ENCODE measurements around the gene BRMS1. TPM values are rescaled to one million over a fixed set of nuclear protein-coding genes. Genes with fewer than 3 reads are reported as not detected.
A peak's percentile ranks its signal among the peaks of the same experiment; 100 is the strongest.
"Not testable (repeated sequence)": the region's sequence is repeated elsewhere in the genome, so short reads cannot be mapped to it uniquely, and the experiment has no call there.

The BRMS1 gene
- total RNA-seq, 1 donor from 2014 or later, result 56.9 TPM

- Mint-ChIP-seq H3K27me3 (no peaks in the 10 kb centered on the region), H3K9me3 (no peaks in the 10 kb centered on the region), H3K27ac (peak overlapping the region; percentile 97), H3K36me3 (ENCODE audit: low read depth) (peaks cover 2% of the 10 kb centered on the region), H3K4me1 (peaks cover 45% of the 10 kb centered on the region), H3K4me3 (peak overlapping the region; percentile 93)
- CTCF ChIA-PET, result interaction anchor here (0.6 to 5.1 kb wide), 8 partner anchors 18 to 485 kb away, joined by 3 to 67 read pairs (median 15); partner anchors contain the start of genes BRMS1, MRPL11 and YIF1A
- POLR2A ChIA-PET, result interaction anchor here (0.5 to 3.3 kb wide), 24 partner anchors 11 to 1727 kb away, joined by 3 to 26 read pairs (median 6); partner anchors contain the start of genes BRMS1, CCDC85B, DPP3 and MRPL11
- ATAC-seq (ENCODE audit: low read depth), result no peak
- intact Hi-C loops (cut with micrococcal nuclease), result loop anchor here (2.0 kb wide), 1 partner anchor 363 kb away; the partner anchor contains the start of gene RBM4B
- TF ChIP-seq, protein P1, sequence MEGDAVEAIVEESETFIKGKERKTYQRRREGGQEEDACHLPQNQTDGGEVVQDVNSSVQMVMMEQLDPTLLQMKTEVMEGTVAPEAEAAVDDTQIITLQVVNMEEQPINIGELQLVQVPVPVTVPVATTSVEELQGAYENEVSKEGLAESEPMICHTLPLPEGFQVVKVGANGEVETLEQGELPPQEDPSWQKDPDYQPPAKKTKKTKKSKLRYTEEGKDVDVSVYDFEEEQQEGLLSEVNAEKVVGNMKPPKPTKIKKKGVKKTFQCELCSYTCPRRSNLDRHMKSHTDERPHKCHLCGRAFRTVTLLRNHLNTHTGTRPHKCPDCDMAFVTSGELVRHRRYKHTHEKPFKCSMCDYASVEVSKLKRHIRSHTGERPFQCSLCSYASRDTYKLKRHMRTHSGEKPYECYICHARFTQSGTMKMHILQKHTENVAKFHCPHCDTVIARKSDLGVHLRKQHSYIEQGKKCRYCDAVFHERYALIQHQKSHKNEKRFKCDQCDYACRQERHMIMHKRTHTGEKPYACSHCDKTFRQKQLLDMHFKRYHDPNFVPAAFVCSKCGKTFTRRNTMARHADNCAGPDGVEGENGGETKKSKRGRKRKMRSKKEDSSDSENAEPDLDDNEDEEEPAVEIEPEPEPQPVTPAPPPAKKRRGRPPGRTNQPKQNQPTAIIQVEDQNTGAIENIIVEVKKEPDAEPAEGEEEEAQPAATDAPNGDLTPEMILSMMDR (IDR thresholded peaks at IDR 0.05), result no peak
- DNase-seq, result no peak
Observed at GRCh38 chr11:66313321-66314185, 31.4 kb downstream of the BRMS1 start.

GRCh38 chr11:66312549-66313320 is 32.2 kb downstream of the BRMS1 start:
- peaks cover 2% of the 10 kb centered on the region for H3K36me3 Mint-ChIP-seq (ENCODE audit: low read depth)
- ChIA-PET POLR2A (interaction anchor here (0.5 to 3.3 kb wide), 34 partner anchors 12 to 1728 kb away, joined by 3 to 26 read pairs (median 4); partner anchors contain the start of genes BRMS1, CCDC85B, DPP3 and MRPL11), CTCF (interaction anchor here (0.6 to 5.1 kb wide), 14 partner anchors 10 to 365 kb away, joined by 3 to 67 read pairs (median 10); partner anchors contain the start of genes BRMS1, DPP3, MRPL11 and RBM4B)
- H3K4me3 Mint-ChIP-seq, result peak overlapping the region; percentile 93
- peaks cover 37% of the 10 kb centered on the region for H3K4me1 Mint-ChIP-seq
- TF ChIP-seq, protein P1 (IDR thresholded peaks at IDR 0.05), result no peak
- no peaks in the 10 kb centered on the region for H3K27me3 Mint-ChIP-seq
- H3K9me3 Mint-ChIP-seq, result no peaks in the 10 kb centered on the region
- peak overlapping the region; percentile 97 for H3K27ac Mint-ChIP-seq
- peak; percentile 96 for DNase-seq
- intact Hi-C loops (cut with micrococcal nuclease), result loop anchor here (1.0 to 2.0 kb wide), 12 partner anchors 16 to 531 kb away; partner anchors contain the start of genes BRMS1, CCDC87, CCS and DPP3
- peak; percentile 68 for ATAC-seq (ENCODE audit: low read depth)

GRCh38 chr11:66311965-66312548 is 32.8 kb downstream of the BRMS1 start:
- intact Hi-C loops (cut with micrococcal nuclease), result loop anchor here (1.0 to 2.0 kb wide), 12 partner anchors 16 to 531 kb away; partner anchors contain the start of genes BRMS1, CCDC87, CCS and DPP3
- peak overlapping the region; percentile 97 for H3K27ac Mint-ChIP-seq

DNA sequence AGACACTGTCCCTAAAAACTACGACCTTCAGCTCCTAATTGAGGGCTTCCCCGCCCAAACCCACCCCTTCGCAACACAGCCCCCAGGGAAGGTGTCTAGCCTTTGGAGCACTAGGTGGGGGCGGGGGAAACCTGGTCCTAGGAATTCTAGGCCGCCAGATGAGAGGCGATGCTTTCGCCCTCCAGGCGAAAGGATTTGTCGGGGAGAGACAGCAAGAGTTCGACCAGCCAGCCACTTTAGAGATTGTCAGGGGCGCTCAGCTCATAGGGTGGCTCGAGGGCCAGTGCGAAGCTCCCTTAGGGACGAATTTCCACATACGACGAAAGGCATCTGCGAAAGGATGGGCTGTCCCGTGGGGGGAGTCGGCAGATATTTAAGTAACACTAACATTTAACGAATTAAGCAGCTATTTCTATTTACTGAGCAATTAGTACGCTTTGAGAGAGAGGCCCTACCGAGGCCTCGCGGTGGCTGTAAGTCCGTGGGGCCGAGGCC is 33.4 kb downstream of the BRMS1 start:
- ChIA-PET POLR2A (interaction anchor here (0.6 to 3.3 kb wide), 18 partner anchors 13 to 697 kb away, joined by 3 to 26 read pairs (median 6); partner anchors contain the start of genes BRMS1, DPP3, RAB1B and RBM4B), CTCF (interaction anchor here (0.6 to 5.1 kb wide), 21 partner anchors 9 to 438 kb away, joined by 3 to 67 read pairs (median 6); partner anchors contain the start of genes BRMS1, DPP3, MRPL11 and RBM4B)
- H3K27ac Mint-ChIP-seq, result peak overlapping the region; percentile 97
- no peaks in the 10 kb centered on the region for H3K27me3 Mint-ChIP-seq
- ATAC-seq (ENCODE audit: low read depth) (peak; percentile 23), DNase-seq (no peak)
- TF ChIP-seq, protein P1 (IDR thresholded peaks at IDR 0.05), result no peak
- no peaks in the 10 kb centered on the region for H3K9me3 Mint-ChIP-seq
- H3K4me1 Mint-ChIP-seq, result peaks cover 29% of the 10 kb centered on the region
- H3K4me3 Mint-ChIP-seq, result peak overlapping the region; percentile 93
- H3K36me3 Mint-ChIP-seq (ENCODE audit: low read depth), result peaks cover 2% of the 10 kb centered on the region
- intact Hi-C loops (cut with micrococcal nuclease), result no loop called here

More at GRCh38 chr11:66311965-66312548, 32.8 kb downstream of the BRMS1 start:
- ChIA-PET POLR2A (interaction anchor here (0.6 to 3.3 kb wide), 32 partner anchors 13 to 1729 kb away, joined by 3 to 26 read pairs (median 4); partner anchors contain the start of genes BRMS1, CCDC85B, DPP3 and MRPL11), CTCF (interaction anchor here (0.6 to 5.1 kb wide), 21 partner anchors 9 to 438 kb away, joined by 3 to 67 read pairs (median 6); partner anchors contain the start of genes BRMS1, DPP3, MRPL11 and RBM4B)
- DNase-seq (peak; percentile 98), ATAC-seq (ENCODE audit: low read depth) (peak; percentile 79)
- peak overlapping the region; percentile 93 for H3K4me3 Mint-ChIP-seq
- TF ChIP-seq, protein P1 (IDR thresholded peaks at IDR 0.05), result peak; percentile 95
- H3K27me3 Mint-ChIP-seq, result no peaks in the 10 kb centered on the region
- no peaks in the 10 kb centered on the region for H3K9me3 Mint-ChIP-seq
- H3K4me1 Mint-ChIP-seq, result peaks cover 30% of the 10 kb centered on the region
- H3K36me3 Mint-ChIP-seq (ENCODE audit: low read depth), result peaks cover 2% of the 10 kb centered on the region

- ATAC-seq (ENCODE audit: low read depth); H3K36me3 Mint-ChIP-seq (ENCODE audit: low read depth); H3K9me3 Mint-ChIP-seq; H3K4me3 Mint-ChIP-seq; H3K27ac Mint-ChIP-seq; DNase-seq; H3K27me3 Mint-ChIP-seq; intact Hi-C loops (cut with micrococcal nuclease): not testable (repeated sequence)
- peaks cover 27% of the 10 kb centered on the region for H3K4me1 Mint-ChIP-seq
- POLR2A ChIA-PET, result interaction anchor here (1.0 to 3.3 kb wide), 10 partner anchors 16 to 532 kb away, joined by 3 to 26 read pairs (median 6); partner anchors contain the start of genes RCE1, RIN1, SLC29A2 and YIF1A
- CTCF ChIA-PET, result interaction anchor here (0.6 to 5.1 kb wide), 20 partner anchors 11 to 437 kb away, joined by 3 to 67 read pairs (median 6); partner anchors contain the start of genes BRMS1, DPP3, MRPL11 and RBM4B
Observed at GRCh38 chr11:66310803-66311440, 34.0 kb downstream of the BRMS1 start.
